GM12873 (cell line): ENCODE results near the gene CSRNP2.

Experiments
- TF ChIP-seq, protein P1 (sequence below): IDR thresholded peaks from 2 replicates; pipeline ENCODE4 v1.5.1; 2012; ENCODE audit warnings: low read depth, mild to moderate bottlenecking, moderate library complexity, low read length, control low read depth; ENCODE audit not compliant: insufficient read depth; ENCODE audit errors: missing control alignments

The CSRNP2 gene

DNA sequence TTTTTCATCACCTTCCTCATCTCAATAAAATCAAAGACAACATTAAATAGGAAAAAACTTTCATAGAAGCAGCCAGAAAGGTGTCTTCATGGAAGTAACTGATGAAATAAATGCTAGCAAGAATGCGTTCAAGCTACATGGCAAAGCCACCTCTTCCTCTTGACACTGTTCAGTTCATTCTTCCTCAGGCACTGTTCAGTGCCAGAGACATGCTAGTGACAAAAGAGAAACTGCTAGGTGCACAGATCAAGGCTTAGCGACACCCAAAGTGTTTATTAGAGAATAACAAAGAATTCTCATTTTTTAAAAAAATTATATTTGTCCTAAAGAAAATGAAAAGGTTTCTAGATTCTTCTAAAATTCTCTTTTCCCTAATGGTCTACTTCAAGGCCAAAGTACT lies 64.4 kb downstream of the CSRNP2 start:
- TF ChIP-seq, protein P1, sequence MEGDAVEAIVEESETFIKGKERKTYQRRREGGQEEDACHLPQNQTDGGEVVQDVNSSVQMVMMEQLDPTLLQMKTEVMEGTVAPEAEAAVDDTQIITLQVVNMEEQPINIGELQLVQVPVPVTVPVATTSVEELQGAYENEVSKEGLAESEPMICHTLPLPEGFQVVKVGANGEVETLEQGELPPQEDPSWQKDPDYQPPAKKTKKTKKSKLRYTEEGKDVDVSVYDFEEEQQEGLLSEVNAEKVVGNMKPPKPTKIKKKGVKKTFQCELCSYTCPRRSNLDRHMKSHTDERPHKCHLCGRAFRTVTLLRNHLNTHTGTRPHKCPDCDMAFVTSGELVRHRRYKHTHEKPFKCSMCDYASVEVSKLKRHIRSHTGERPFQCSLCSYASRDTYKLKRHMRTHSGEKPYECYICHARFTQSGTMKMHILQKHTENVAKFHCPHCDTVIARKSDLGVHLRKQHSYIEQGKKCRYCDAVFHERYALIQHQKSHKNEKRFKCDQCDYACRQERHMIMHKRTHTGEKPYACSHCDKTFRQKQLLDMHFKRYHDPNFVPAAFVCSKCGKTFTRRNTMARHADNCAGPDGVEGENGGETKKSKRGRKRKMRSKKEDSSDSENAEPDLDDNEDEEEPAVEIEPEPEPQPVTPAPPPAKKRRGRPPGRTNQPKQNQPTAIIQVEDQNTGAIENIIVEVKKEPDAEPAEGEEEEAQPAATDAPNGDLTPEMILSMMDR = no peak

DNA sequence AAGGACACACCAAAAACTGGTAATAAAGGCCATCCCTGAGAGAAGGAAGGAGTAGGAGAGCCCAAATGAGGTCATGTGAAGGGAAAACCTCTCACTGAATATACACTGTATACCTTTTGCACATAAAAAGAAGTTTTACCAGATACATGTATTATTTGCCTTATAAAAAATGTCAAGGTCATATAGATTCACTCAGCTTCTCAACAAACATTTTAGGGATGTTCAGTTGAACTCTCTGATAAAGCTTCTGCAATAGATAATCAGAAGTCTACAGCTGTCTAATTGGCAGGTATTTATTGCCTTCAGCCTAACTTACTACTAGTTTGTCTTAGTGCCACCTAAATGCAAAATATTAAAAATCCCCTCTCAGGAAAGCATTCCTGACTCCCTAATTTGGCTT lies 65.9 kb downstream of the CSRNP2 start:
- TF ChIP-seq, protein P1 = no peak

DNA sequence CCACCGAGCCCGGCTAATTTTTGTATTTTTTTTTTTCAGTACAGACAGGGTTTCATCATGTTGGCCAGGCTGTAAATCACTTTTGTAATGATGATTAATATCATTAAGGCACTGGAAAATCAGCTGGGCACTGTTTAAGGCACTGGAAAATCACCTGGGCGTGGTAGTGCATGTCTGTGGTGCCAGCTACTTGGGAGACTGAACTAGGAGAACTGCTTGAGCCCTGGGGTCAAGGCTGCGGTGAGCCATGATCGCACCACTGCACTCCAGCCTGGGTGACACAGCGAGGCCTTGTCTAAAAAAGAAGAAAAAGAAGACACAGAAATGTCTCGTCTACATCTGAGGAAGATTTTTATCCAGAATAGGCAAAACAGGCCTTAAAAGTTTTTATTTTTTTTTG lies 70.0 kb downstream of the CSRNP2 start:
- TF ChIP-seq, protein P1 = no peak

DNA sequence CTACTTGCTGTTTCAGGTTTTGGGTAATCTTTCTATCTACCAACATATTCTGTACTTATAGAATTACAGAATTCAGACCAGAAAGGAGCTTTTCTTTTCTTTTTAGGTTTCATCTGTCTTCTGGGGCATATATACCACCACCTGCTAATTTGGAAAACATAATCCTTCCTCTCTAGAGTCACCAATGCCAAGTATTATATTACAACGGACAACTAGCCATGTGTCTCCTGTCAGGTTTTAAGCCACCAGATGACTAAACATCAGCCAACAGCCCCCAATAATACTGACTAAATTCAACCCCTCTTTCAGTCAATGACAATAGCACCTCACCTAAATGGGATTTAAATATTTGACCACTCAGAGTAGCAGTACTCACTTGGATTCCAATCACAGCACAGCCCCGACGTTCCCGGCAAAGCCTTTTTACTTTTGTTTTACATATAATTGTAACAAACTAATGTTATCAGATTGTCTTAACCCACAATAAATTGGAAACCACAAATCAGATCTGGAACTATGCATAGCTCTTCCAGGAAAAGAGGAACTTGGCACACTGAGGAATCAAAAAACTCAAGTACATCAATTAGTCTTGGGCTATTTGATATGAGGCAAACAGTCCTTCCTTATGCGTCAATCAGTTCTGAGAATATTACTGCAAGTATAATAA lies 70.7 kb downstream of the CSRNP2 start:
- TF ChIP-seq, protein P1 = no peak

DNA sequence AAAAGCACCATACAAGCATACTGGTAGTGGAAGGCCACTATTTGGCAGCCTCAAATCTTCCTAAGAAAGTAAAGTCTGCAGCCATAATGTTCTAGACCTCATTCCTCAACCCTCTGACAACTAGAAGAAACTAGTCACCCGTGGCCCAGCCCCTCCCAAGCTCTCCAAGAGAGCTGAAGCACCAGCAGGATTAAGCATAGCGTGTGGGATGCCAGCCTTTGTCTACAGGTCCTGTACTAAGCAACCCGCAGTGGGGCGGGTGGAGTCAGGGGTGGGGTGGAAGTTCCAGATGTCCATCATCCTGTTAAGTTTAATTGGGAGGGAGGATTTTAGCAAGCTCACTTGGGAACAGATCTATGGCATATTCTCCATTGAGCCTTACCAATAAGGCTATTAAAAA lies 71.4 kb downstream of the CSRNP2 start:
- TF ChIP-seq, protein P1 = no peak
